AG04449 (cell line): ENCODE results near the gene PHLDB1.

Experiments
- CTCF ChIA-PET: fragments of 350-600 bp; formaldehyde crosslinking; extraction: SDS; loops from one replicate; lab custom pipeline; 2021; ENCODE audit warnings: antibody characterized with exemption; lab: Yijun Ruan, JAX
- POLR2A ChIA-PET: fragments of 400-600, 350-600 bp; formaldehyde crosslinking; extraction: SDS; loops from one replicate; lab custom pipeline; 2020; ENCODE audit warnings: antibody characterized with exemption, inconsistent platforms; lab: Yijun Ruan, JAX
- DNase-seq: peaks from one replicate; pipeline ENCODE4 v3.0.0-alpha.2; 2010; ENCODE audit warnings: low read depth, low spot score
- H3K4me3 ChIP-seq: 2 replicates; pipeline ENCODE4 v1.5.1; 2011; ENCODE audit warnings: low read depth, mild to moderate bottlenecking, control low read depth, low read length
- TF ChIP-seq, protein P1 (sequence below): IDR thresholded peaks from one replicate; pipeline ENCODE4 v1.5.1; 2011; ENCODE audit warnings: mild to moderate bottlenecking, moderate library complexity, low read length, control low read depth, inconsistent platforms; ENCODE audit not compliant: insufficient read depth; ENCODE audit errors: missing control alignments

The PHLDB1 gene

DNA sequence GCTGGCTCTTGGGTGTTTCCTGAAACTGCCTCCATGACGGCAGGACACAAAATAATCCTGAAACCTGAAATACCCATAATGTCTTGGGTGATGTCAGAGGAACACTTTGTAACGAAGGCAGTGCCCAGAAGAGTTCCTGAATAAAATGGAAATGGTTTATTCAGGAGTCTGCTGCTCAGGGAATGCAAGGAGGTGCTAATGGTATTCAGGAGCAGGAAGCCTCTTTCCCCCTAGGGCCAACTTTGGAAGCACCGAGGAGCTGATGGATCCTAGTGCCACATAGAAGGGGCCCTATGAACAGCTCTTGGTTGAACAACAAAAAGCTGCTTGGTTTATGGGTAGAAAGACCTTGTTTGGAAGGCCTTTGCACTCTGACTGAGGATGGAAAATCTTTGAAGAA, 56.5 kb downstream of the PHLDB1 start:
- POLR2A ChIA-PET: no interaction called here
- TF ChIP-seq, protein P1, sequence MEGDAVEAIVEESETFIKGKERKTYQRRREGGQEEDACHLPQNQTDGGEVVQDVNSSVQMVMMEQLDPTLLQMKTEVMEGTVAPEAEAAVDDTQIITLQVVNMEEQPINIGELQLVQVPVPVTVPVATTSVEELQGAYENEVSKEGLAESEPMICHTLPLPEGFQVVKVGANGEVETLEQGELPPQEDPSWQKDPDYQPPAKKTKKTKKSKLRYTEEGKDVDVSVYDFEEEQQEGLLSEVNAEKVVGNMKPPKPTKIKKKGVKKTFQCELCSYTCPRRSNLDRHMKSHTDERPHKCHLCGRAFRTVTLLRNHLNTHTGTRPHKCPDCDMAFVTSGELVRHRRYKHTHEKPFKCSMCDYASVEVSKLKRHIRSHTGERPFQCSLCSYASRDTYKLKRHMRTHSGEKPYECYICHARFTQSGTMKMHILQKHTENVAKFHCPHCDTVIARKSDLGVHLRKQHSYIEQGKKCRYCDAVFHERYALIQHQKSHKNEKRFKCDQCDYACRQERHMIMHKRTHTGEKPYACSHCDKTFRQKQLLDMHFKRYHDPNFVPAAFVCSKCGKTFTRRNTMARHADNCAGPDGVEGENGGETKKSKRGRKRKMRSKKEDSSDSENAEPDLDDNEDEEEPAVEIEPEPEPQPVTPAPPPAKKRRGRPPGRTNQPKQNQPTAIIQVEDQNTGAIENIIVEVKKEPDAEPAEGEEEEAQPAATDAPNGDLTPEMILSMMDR: no peak
- DNase-seq: no peak
- H3K4me3 ChIP-seq: no peak overlapping the region
- CTCF ChIA-PET: interaction anchor here (1.1 to 8.6 kb wide), 4 partner anchors 9 to 292 kb away, joined by 3 to 75 read pairs (median 5); partner anchors contain the start of gene UPK2

DNA sequence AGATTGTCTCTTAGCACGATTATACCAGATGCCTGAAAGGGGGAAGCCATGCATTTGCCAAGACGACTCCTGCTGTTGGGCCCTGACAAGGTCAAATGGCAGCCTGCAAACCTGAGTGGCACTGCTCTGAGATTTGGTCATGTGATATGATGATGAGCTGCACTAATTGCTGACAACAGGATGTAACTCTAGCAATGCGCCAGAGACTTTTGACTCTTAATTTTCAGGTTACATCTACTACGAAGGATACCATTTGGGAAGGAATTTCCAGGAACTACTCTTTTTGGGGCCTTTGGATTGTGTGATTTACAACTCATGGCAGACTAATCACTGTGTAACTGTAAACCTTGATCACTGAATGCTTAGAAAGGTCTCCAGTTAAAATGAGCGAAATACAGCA, 59.0 kb downstream of the PHLDB1 start:
- no peak for DNase-seq
- TF ChIP-seq, protein P1: no peak
- ChIA-PET CTCF (interaction anchor here (1.3 to 2.0 kb wide), 4 partner anchors 8 to 59 kb away, joined by 3 to 12 read pairs (median 5); partner anchors contain the start of gene PHLDB1), POLR2A (interaction anchor here (0.7 kb wide), 1 partner anchor 168 kb away, joined by 3 read pairs; no protein-coding TSS in a partner anchor)
- no peak overlapping the region for H3K4me3 ChIP-seq

DNA sequence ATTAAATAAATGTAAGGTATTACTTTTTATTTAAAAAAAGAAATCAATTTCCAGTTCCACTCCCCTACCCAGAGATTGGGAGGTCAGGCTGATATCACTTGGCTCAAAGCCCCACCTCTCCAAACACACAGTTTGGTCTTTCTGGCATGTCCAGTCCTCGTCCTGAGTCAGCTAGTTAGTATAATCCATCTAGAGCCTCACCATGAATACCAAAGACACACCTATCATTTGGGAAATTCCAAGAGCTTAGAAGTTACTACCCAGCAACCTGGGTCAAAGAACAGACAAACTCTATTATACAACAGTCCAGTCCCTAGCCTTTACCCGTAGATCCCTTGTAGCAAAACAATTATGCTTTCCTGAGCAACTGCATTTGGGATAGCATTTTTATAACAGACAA, 62.6 kb downstream of the PHLDB1 start:
- ChIA-PET POLR2A (no interaction called here), CTCF (interaction anchor here (1.0 to 4.1 kb wide), 7 partner anchors 10 to 286 kb away, joined by 3 to 22 read pairs (median 5); partner anchors contain the start of gene UPK2)
- no peak overlapping the region for H3K4me3 ChIP-seq
- TF ChIP-seq, protein P1: no peak
- DNase-seq: no peak

DNA sequence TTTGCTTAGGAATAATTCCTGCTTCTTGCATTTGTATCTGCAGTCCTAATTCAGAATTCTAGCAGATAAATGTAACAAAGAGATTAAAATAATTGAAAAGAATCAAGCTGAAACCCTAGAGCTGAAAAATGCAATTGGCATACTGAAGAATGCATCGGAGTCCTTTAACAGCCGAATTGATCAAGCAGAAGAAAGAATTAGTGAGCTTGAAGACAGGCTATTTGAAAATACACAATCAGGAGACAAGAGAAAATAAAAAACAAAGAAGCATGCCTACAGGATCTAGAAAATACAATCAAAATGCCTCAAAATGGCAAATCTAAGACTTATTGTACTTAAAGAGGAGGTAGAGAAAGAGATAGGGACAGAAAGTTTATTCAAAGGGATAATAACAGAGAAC, 63.8 kb downstream of the PHLDB1 start:
- TF ChIP-seq, protein P1: no peak
- CTCF ChIA-PET: interaction anchor here (1.0 to 4.1 kb wide), 6 partner anchors 11 to 285 kb away, joined by 3 to 23 read pairs (median 4); partner anchors contain the start of gene UPK2
- POLR2A ChIA-PET: no interaction called here
- no peak for DNase-seq
- H3K4me3 ChIP-seq: no peak overlapping the region

DNA sequence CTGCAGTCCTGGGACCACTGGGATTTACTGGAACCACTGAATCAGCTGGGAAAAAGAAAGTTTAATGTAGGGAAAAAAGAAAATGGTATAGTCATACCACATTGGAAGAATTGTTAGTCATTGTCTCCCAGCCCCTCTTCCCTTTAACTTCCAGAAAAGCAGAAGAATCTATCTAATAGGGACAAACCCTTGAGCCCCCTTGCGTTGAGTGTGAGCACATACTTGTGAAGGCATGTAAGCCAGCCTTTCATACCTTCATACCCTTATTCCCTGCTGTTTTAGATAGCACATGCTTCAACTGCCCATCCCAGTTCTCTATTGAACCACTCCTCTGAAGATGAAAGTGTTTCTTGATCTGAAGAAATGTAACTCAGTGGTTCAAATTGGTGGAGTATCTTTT, 65.4 kb downstream of the PHLDB1 start:
- TF ChIP-seq, protein P1: no peak
- POLR2A ChIA-PET: no interaction called here
- CTCF ChIA-PET: interaction anchor here (1.4 to 3.6 kb wide), 2 partner anchors 10 to 16 kb away, joined by 5 to 23 read pairs; no protein-coding TSS in a partner anchor
- H3K4me3 ChIP-seq: no peak overlapping the region
- no peak for DNase-seq

GRCh38 chr11:118673361-118674081, 66.1 kb downstream of the PHLDB1 start:
- no peak overlapping the region for H3K4me3 ChIP-seq
- ChIA-PET POLR2A (no interaction called here), CTCF (interaction anchor here (1.1 to 3.6 kb wide), 4 partner anchors 10 to 15 kb away, joined by 4 to 23 read pairs (median 4); no protein-coding TSS in a partner anchor)
- TF ChIP-seq, protein P1: no peak
- no peak for DNase-seq
